ENCODE results near the gene KLHDC3.

DNA sequence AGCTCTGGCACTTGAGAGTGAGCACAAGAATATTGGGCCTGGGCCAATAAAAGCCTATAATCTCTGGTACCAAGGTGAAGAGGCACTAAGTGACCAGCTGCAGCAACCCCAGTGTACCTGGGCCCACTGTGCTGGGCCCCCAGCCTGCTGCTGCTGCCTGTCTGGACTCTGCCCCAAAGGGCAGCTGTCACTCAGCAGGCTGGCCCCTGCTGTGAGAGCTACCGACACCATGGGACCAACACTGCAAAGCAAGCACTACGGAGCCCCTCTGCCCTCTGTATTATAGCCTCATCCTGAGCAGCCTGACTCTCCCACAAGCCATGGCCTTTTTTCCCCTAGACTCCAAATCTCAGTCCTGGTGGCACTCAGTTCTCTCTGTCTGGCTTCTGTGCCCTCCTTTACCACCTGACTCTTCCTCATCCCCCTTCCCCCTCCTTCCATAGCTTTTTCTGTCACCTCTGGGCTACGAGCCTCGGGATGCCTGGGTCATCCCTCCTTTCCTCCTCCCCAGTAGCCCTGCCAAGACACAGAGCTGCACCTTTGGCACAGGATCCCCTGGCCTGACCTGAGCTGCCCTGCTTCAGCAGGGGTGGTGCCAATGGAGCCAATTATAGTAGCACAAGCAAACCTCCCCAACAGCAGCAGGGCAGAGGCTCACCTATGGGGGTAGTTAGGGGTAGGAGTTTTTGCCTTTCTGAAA is 21.6 kb downstream of the KLHDC3 start:
- TF ChIP-seq, protein P1, sequence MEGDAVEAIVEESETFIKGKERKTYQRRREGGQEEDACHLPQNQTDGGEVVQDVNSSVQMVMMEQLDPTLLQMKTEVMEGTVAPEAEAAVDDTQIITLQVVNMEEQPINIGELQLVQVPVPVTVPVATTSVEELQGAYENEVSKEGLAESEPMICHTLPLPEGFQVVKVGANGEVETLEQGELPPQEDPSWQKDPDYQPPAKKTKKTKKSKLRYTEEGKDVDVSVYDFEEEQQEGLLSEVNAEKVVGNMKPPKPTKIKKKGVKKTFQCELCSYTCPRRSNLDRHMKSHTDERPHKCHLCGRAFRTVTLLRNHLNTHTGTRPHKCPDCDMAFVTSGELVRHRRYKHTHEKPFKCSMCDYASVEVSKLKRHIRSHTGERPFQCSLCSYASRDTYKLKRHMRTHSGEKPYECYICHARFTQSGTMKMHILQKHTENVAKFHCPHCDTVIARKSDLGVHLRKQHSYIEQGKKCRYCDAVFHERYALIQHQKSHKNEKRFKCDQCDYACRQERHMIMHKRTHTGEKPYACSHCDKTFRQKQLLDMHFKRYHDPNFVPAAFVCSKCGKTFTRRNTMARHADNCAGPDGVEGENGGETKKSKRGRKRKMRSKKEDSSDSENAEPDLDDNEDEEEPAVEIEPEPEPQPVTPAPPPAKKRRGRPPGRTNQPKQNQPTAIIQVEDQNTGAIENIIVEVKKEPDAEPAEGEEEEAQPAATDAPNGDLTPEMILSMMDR (conservative IDR thresholded peaks at IDR 0.05 in 1 of 2, IDR thresholded peaks at IDR 0.05 in 1 of 2; ENCODE audit: extremely low read depth in 1 of 2, insufficient read depth in 1 of 2, low read depth in 1 of 2, low read length in 2 of 2), result no peak
- TF ChIP-seq EZH2 (IDR thresholded peaks at IDR 0.05; ENCODE audit: borderline replicate concordance, low read length), result no peak
